ACHN (cell line): Measurements from ENCODE around the gene MYCN.
"Not testable (repeated sequence)": the region's sequence is repeated elsewhere in the genome, so short reads cannot be mapped to it uniquely, and the experiment has no call there.

Experiments
- DNase-seq: peaks from one replicate; pipeline ENCODE4 v3.0.0-alpha.2; 2015
- in situ Hi-C: cut with HindIII; loops from 2 replicates; pipeline ENCODE4 v1.10.0; 2017; ENCODE audit warnings: low sequenced_read_pairs, low pct_ligation_motif_present, low pct_unique_long_range_greater_than_20kb

Gene MYCN

GRCh38 chr2:15939556-15939853, 845 bp upstream of the MYCN start:
- no peak for DNase-seq
- in situ Hi-C loops, result no loop called here

GRCh38 chr2:15940661-15941480, 521 bp downstream of the MYCN start:
- peak; percentile 8 for DNase-seq
- in situ Hi-C loops, result no loop called here

GRCh38 chr2:15941481-15941850, 1.1 kb downstream of the MYCN start:
- no peak for DNase-seq

GRCh38 chr2:15941871-15942710, 1.7 kb downstream of the MYCN start:
- DNase-seq, result no peak
- in situ Hi-C loops, result no loop called here

More at GRCh38 chr2:15941481-15941850, 1.1 kb downstream of the MYCN start:
- in situ Hi-C loops, result no loop called here

- in situ Hi-C loops, result no loop called here
- no peak for DNase-seq
These were observed 2.5 kb downstream of the MYCN start for GRCh38 chr2:15942711-15943345.

- in situ Hi-C loops, result no loop called here
- DNase-seq, result no peak
These were observed 3.3 kb downstream of the MYCN start for GRCh38 chr2:15943378-15944280.

GRCh38 chr2:15944325-15945017, 4.1 kb downstream of the MYCN start:
- in situ Hi-C loops, result no loop called here
- DNase-seq, result no peak

GRCh38 chr2:15945909-15946705, 5.8 kb downstream of the MYCN start:
- in situ Hi-C loops, result no loop called here
- DNase-seq, result no peak

GRCh38 chr2:15946983-15947382, 6.6 kb downstream of the MYCN start:
- no peak for DNase-seq
- in situ Hi-C loops, result no loop called here

- in situ Hi-C loops, result no loop called here
- DNase-seq, result no peak
These were observed 7.1 kb downstream of the MYCN start for GRCh38 chr2:15947431-15947830.

GRCh38 chr2:15948704-15948957, 8.3 kb downstream of the MYCN start:
- no peak for DNase-seq
- in situ Hi-C loops, result no loop called here

- in situ Hi-C loops, result no loop called here
- DNase-seq, result no peak
These were observed 8.8 kb downstream of the MYCN start for GRCh38 chr2:15949126-15949525.

- no peak for DNase-seq
- in situ Hi-C loops, result no loop called here
These were observed 9.2 kb downstream of the MYCN start for GRCh38 chr2:15949551-15949950.

GRCh38 chr2:15950088-15950952, 10.0 kb downstream of the MYCN start:
- DNase-seq, result no peak
- in situ Hi-C loops, result no loop called here

- in situ Hi-C loops, DNase-seq: not testable (repeated sequence)
These were observed 11.6 kb downstream of the MYCN start for GRCh38 chr2:15951936-15952335.

- in situ Hi-C loops, result no loop called here
These were observed 12.2 kb downstream of the MYCN start for GRCh38 chr2:15952451-15953146.

More at GRCh38 chr2:15952451-15953146, 12.2 kb downstream of the MYCN start:
- DNase-seq, result no peak
